Central memory CD4-positive, alpha-beta T cell (primary cell): Measurements from ENCODE around the gene EIF4ENIF1.
A peak's percentile ranks its signal among the peaks of the same experiment; 100 is the strongest.
"Not testable (repeated sequence)": the region's sequence is repeated elsewhere in the genome, so short reads cannot be mapped to it uniquely, and the experiment has no call there.

ENCODE experiments used
- DNase-seq: peaks from one replicate; pipeline ENCODE4 v3.0.0; 2022

The EIF4ENIF1 gene

DNA sequence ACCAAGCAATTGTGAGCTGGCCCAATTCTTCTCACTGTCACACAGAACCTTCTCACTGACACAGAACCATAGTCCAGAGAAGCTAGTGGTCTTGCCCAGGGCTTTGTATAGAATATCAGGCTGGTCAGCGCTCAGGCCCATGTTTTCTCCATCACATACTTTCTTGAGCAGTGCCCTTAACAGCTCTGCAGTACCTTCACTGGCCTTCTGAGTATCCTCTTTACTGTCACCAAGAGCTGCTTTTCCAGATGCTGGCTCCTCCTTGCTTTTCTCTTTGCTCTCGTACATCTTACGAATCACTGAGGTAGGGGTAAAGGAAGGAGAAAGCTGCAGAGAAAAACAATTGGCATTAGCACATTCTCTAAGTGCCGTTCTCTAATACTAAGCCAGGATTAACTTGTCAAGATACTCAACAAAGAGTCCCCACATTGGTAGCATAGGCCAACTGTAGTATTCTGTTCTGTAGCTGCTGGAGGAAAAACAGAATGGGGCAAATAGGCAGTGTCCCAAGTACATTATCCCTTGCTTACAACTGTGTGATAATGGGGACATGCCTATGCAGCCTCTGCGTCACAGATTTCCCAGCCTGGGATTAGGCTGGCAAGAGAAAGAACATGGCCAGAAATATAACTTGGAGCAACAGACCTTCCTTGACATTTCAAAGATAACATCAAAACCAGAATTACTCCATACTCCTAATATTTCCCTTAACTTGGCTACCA is 46.7 kb downstream of the EIF4ENIF1 start:
- DNase-seq = no peak

- no peak for DNase-seq
Observed at GRCh38 chr22:31441652-31442051, 48.0 kb downstream of the EIF4ENIF1 start.

DNA sequence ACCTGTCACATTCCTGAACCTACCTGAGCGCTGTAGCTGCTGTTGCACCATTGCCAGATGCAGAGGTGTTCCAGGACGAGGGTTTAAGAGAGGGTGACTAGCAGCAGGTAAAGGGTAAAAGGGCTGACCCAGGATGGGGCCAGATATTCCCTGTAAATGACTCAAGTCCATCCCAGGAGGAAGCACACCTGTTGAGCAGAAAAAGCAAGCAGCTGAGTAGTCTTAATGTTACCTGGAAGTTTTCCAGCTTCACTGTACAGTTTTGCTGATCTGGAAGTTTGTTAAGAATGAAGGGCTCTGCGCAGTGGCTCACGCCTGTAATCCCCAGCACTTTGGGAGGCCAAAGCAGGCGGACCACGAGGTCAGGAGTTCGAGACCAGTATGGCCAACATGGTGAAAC is 49.0 kb downstream of the EIF4ENIF1 start:
- DNase-seq = no peak

DNA sequence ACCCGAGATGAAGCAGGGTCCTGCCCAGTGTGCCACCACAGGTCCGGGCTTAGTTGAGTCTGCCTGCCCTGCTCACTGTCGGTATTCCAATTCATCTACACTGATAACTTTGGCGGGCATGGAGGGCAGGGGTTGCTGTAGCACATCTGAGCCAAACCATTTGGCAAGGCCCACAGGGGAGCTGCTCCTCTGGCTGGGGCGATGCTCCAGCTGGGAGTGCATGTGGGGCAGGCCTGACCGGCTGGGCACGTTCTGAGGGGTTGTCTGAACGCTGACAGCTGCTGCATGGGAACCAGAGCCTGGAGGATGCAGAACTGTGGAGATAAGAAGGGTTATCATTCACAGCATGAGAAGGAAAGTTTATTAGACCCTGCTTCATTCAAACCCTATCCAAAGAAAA is 49.8 kb downstream of the EIF4ENIF1 start:
- no peak for DNase-seq

DNA sequence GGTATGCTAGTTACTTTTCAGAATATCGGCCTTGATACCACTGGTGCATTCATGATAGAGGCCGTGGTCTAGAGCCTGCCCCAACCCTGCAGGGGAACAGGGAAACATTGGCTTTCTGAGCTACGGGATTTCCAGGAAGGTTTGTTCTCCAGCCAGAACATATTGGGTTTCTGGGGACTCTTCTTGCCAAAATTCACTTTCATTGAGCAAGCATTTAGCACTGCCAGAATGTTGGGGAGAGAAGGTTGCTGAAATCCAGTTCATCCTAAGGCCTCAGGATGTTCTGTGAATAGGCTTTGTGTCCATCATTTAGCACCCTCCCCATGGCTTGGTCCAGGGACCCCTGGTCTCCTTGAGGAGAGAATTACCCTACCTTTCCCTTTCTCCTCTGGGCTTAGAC is 53.5 kb downstream of the EIF4ENIF1 start:
- DNase-seq = no peak

- DNase-seq = no peak
Observed at GRCh38 chr22:31431950-31432349, 57.7 kb downstream of the EIF4ENIF1 start.

GRCh38 chr22:31425331-31426050 is 64.2 kb downstream of the EIF4ENIF1 start:
- DNase-seq = no peak

GRCh38 chr22:31402350-31402749 is 87.3 kb downstream of the EIF4ENIF1 start:
- DNase-seq = not testable (repeated sequence)

GRCh38 chr22:31400023-31400397 is 89.6 kb downstream of the EIF4ENIF1 start:
- DNase-seq = no peak

GRCh38 chr22:31399211-31400022 is 90.2 kb downstream of the EIF4ENIF1 start, which contains the start of gene DRG1:
Gene DRG1 (plus strand): TSS chr22:31399604. CDS start chr22:31399684, 80 bp downstream.
- peak; percentile 93 for DNase-seq

GRCh38 chr22:31398231-31398630 is 91.4 kb downstream of the EIF4ENIF1 start:
- no peak for DNase-seq

GRCh38 chr22:31394326-31394725 is 95.3 kb downstream of the EIF4ENIF1 start:
- DNase-seq = no peak

- DNase-seq = no peak
Observed at GRCh38 chr22:31393893-31394292, 95.7 kb downstream of the EIF4ENIF1 start.
